ENCODE data around the gene RTL1. TPM values are rescaled to one million over a fixed set of nuclear protein-coding genes. Genes with fewer than 3 reads are reported as not detected.

Gene RTL1
- total RNA-seq, 1 donor from 2014 or later, result not detected

GRCh38 chr14:100873096-100873482 is 30.4 kb downstream of the RTL1 start:
- no peaks in the 10 kb centered on the region for H3K36me3 Mint-ChIP-seq (ENCODE audit: low read depth)
- ATAC-seq (ENCODE audit: low read depth) (no peak), DNase-seq (no peak)
- H3K9me3 Mint-ChIP-seq, result peaks cover 2% of the 10 kb centered on the region
- ChIA-PET POLR2A (no interaction called here), CTCF (no interaction called here)
- H3K27me3 Mint-ChIP-seq, result no peaks in the 10 kb centered on the region
- no peaks in the 10 kb centered on the region for H3K4me1 Mint-ChIP-seq
- H3K4me3 Mint-ChIP-seq, result no peak overlapping the region
- intact Hi-C loops (cut with micrococcal nuclease), result no loop called here
- no peak overlapping the region for H3K27ac Mint-ChIP-seq
- no peak for TF ChIP-seq CTCF (IDR thresholded peaks at IDR 0.05)

GRCh38 chr14:100872259-100873095 is 31.0 kb downstream of the RTL1 start:
- POLR2A ChIA-PET, result no interaction called here
- H3K4me3 Mint-ChIP-seq, result no peak overlapping the region
- no peak for DNase-seq
- H3K36me3 Mint-ChIP-seq (ENCODE audit: low read depth), result no peaks in the 10 kb centered on the region
- H3K4me1 Mint-ChIP-seq, result no peaks in the 10 kb centered on the region
- CTCF ChIA-PET, result no interaction called here
- intact Hi-C loops (cut with micrococcal nuclease), result no loop called here
- no peak overlapping the region for H3K27ac Mint-ChIP-seq
- H3K9me3 Mint-ChIP-seq, result peaks cover 2% of the 10 kb centered on the region
- H3K27me3 Mint-ChIP-seq, result no peaks in the 10 kb centered on the region
- ATAC-seq (ENCODE audit: low read depth), result no peak
- no peak for TF ChIP-seq CTCF (IDR thresholded peaks at IDR 0.05)

GRCh38 chr14:100871234-100872186 is 32.0 kb downstream of the RTL1 start:
- no peak overlapping the region for H3K27ac Mint-ChIP-seq
- no peak overlapping the region for H3K4me3 Mint-ChIP-seq
- no peak for DNase-seq
- ATAC-seq (ENCODE audit: low read depth), result no peak
- ChIA-PET POLR2A (no interaction called here), CTCF (no interaction called here)
- no peak for TF ChIP-seq CTCF (IDR thresholded peaks at IDR 0.05)
- intact Hi-C loops (cut with micrococcal nuclease), result no loop called here
- peaks cover 2% of the 10 kb centered on the region for H3K9me3 Mint-ChIP-seq
- H3K4me1 Mint-ChIP-seq, result no peaks in the 10 kb centered on the region
- no peaks in the 10 kb centered on the region for H3K27me3 Mint-ChIP-seq
- no peaks in the 10 kb centered on the region for H3K36me3 Mint-ChIP-seq (ENCODE audit: low read depth)

GRCh38 chr14:100868621-100869370 is 34.7 kb downstream of the RTL1 start:
- H3K9me3 Mint-ChIP-seq, result peaks cover 2% of the 10 kb centered on the region
- H3K27ac Mint-ChIP-seq, result no peak overlapping the region
- no peaks in the 10 kb centered on the region for H3K4me1 Mint-ChIP-seq
- H3K4me3 Mint-ChIP-seq, result no peak overlapping the region
- DNase-seq, result no peak
- no peak for TF ChIP-seq CTCF (IDR thresholded peaks at IDR 0.05)
- ChIA-PET CTCF (no interaction called here), POLR2A (no interaction called here)
- no peak for ATAC-seq (ENCODE audit: low read depth)
- no peaks in the 10 kb centered on the region for H3K27me3 Mint-ChIP-seq
- intact Hi-C loops (cut with micrococcal nuclease), result no loop called here
- no peaks in the 10 kb centered on the region for H3K36me3 Mint-ChIP-seq (ENCODE audit: low read depth)

All from activated B cell treated with CpG ODN at 0.5 μM for 24 hours (primary cell).